Frontal cortex (tissue), 4 donors: ENCODE data around the gene OR9A2. TPM values are rescaled to one million over a fixed set of nuclear protein-coding genes. Genes with fewer than 3 reads are reported as not detected.

ENCODE experiments used
- DNase-seq, 2 donors: peaks; one replicate each; pipeline ENCODE4 v3.0.0; 2012; ENCODE audit warnings: low spot score in 2 of 2
- FAIRE-seq: peaks from 2 replicates; lab custom pipeline; 2012; peaks lifted over from hg19 to GRCh38; lab: Jason Lieb, UNC
- total RNA-seq: library from RNA; depleted of rRNA; stranded (reverse); fragments of >200 nt; gene quantifications from one replicate; pipeline ENCODE4 v1.2.3, GENCODE V29; 2014
- donor health status: control.
- donor health status: control.
- donor health status: control.

The OR9A2 gene
- total RNA-seq, 1 donor from 2014 or later = under 0.01 TPM

GRCh38 chr7:143025371-143025770 is 1.6 kb downstream of the OR9A2 start:
- DNase-seq (no peak), FAIRE-seq (no peak)

GRCh38 chr7:143023047-143023446 is 3.9 kb downstream of the OR9A2 start:
- no peak for FAIRE-seq

DNA sequence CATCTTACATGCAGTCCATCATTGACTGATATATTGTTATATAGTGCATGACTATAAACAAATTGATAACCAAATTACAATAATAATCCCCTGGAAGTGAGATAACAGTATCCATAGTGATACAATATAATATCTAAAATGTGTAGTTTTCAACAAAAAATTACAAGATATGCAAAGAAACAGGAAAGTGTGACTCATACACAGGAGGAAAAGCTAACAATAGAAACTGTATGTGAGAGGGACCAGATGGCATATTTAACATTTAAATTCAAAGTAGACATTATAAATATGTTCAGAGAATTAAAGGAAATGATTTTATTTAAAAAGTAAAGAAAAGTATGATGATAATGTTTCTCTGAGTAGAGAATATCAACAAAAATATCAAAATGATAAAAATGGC is 8.0 kb downstream of the OR9A2 start:
- FAIRE-seq (no peak), DNase-seq (no peak)

More at GRCh38 chr7:143023047-143023446, 3.9 kb downstream of the OR9A2 start:
- DNase-seq = no peak

GRCh38 chr7:143016996-143017395 is 9.9 kb downstream of the OR9A2 start:
- FAIRE-seq = no peak
- DNase-seq = no peak

DNA sequence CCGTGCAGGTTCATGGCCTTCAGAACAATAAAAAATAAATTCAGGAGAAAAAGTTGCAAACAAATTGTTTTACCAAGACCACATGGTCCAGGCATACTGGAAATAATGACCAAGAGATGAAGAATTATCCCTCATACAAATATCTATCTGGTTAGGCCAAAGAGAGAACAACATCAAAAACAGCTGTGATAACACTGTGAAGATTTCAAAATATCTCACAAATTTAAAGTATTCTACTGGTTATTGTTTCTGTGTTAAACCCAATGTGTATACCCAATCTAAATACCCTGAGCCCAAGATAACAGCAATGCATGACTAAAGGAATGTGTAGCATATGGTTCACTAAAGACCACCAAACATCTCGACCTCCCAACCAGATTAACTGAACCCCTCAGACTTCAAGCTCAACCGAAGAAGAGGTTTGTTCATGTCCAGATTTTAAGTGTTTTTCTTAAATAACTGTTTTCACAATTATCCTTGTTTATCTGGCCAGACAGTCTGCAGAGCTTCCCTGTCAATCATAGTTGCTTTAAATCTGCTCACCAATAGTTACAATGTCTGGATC is 10.9 kb downstream of the OR9A2 start:
- FAIRE-seq (no peak), DNase-seq (no peak)

GRCh38 chr7:143015084-143015483 is 11.8 kb downstream of the OR9A2 start:
- DNase-seq (no peak), FAIRE-seq (no peak)

- DNase-seq (no peak), FAIRE-seq (no peak)
Observed at GRCh38 chr7:143013893-143014292, 13.0 kb downstream of the OR9A2 start.

GRCh38 chr7:143013473-143013872 is 13.5 kb downstream of the OR9A2 start:
- no peak for FAIRE-seq
- no peak for DNase-seq

DNA sequence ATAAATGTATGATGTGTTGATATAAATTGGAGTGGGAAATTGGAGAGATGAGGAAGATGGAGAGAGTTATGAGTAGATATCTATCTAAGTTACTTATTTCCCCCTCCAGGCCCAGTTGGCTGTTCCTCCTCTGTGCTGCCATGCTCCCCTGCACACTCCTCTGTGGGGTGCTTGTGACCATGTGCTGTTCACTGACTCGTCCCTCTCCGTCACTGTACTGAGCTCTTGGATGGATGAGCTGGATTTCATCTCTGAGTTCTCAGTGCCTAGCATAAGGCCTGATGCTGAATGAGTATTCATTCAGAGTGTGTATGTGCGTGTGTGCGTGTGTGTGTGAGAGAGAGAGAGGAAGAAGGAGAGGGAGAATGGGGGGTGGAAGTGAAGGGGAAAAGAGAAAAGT is 14.5 kb downstream of the OR9A2 start:
- no peak for FAIRE-seq
- no peak for DNase-seq

GRCh38 chr7:143012001-143012400 is 14.9 kb downstream of the OR9A2 start:
- FAIRE-seq (no peak), DNase-seq (no peak)

DNA sequence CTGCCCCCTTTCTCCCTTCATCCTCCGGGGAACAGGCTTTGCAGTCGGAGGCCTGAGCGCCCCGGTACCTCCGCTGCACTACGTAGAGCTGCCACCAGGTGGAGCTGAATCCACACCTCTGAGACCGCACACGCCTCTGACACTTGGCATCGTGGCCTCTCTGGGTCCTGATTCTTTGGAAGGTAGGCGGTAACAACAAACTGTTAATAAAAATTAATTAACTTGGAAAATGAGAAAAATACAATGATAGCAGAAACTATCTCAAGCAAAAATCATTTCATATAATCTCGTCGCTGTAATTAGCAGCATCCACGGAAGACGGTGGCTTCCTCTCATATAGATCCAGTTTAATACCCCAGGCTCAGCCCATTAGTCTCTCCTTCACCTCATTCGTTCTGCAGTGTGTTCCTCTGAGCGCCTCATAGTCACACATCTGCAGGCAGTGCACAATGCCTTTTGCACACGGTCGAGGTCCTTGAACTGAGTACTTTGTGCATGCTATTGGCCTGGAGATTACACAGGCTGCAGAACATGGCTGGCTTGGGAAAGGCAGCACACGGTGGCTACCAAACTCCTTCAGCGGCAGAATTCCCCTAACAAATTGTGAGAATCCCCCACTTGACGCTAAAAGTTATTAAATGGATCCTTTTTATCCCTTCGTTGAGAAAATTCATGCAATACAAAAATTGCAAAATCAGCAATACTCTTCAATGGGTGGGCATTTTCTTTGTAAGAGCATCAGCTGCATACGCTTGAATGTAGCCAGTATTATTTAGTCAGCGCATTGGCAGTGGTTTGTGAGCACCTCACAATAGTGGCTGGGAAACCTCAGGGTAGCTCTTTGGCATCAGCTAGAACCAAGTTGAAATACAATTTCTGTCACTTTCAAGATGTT is 18.7 kb downstream of the OR9A2 start:
- FAIRE-seq = peak; percentile 30
- peak; percentile 31 to 44 for DNase-seq

DNA sequence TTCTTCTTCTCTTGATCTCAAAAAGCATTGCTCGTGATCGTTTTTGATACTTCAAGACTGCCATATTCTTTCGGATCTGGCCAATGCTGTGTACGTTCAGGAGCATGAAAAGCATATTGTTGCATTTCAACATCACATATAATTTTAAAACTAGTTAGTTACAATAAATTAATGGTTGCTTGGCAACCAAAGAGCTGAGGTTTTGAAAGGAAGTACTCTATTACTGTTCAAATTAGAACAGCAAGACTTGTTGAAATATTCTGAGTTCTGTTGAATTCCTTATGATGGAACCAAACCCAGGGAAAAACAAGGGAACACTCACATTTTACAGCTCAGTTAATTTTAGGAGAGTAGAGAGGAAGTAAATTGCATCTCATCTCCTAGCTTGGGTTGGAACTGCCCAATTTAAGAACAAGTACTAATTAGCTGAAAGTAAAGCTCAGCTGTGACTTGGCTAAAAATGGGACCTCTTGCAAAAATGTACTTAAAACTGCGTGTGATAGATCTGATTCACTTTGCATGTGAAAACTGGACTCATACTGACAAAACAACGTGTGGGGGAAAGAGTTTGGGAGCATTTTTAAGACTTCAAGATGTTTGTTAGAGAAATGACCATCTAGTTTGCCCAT is 21.2 kb downstream of the OR9A2 start:
- FAIRE-seq (no peak), DNase-seq (no peak)

- FAIRE-seq (peak; percentile 49), DNase-seq (peak in 1 of 2 donors; percentile 15)
Observed at GRCh38 chr7:143003393-143004051, 23.4 kb downstream of the OR9A2 start.

DNA sequence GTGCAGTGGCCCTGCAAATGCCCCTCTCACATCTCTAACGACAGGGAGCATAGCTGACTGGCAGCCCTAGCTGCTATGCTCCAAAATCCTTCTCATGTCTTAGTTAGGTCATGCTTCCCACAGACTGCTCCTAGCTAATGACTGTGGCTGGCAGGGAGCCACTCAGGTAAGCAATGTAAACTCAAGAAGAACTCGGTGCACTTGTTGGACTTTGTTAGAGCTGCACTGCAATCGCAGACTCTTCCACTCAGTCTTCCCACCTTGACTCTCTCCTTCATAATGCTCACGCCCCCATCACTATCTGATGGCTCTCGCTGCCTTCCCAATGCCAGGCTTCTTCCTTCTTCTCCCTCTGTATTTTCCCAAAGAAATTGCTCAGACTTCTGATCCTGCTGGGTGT is 24.0 kb downstream of the OR9A2 start:
- FAIRE-seq (no peak), DNase-seq (no peak)

DNA sequence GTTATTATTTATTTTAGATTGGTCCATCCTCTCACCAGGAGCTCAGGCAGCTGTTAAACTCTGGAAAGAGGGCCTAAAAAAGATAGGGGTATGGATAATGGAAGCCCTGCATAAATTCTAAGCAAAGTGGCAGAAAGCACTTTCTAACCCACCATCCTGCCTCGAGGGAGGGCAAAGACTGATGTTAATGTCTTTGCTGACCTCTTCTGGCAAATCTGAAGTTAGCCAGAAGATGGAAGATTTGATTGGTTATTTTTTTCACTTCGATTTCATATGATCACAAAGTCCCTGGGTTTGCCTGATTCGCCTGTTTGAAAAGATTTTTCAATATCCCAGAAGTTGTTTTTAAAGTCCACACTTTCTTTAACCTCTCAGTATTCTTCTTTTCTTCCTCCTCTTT is 24.8 kb downstream of the OR9A2 start:
- no peak for DNase-seq
- no peak for FAIRE-seq

GRCh38 chr7:143000648-143001047 is 26.3 kb downstream of the OR9A2 start:
- FAIRE-seq (no peak), DNase-seq (no peak)

DNA sequence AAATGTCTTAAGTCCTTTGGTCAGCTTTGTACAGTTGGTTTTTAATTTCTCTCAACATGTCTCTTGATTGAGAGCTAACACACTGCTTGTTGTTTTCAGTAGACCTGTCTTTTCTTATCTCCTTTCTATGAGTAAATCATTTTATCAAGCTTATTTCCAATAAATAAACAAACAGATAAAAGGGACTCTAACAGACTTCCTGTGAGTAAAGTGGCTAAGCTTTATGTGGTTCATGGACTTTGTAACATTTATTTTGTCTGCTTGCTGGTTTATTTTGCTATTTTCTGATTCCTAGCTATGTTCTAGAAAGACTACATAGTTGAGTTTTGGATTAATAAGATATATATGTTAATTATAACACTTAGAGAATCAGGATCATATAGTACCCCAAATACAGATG is 27.1 kb downstream of the OR9A2 start:
- FAIRE-seq (no peak), DNase-seq (no peak)

DNA sequence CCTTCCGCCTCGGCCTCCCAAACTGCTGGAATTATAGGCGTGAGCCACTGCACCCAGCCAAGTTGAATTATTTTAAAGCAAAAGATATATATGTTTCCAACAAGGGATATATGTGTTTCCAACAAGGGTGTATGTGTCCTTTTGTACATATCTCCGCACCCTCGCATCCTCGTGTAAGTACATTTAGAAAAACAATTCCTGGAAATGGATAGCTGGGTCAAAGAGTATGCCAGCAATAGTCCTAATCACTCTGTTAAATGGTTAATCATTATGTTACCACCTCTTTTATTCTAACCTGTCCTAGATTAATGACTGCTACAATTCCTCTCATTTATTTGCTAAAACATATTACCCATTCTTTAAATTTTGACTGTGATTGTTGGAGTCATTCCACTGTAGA is 28.0 kb downstream of the OR9A2 start:
- no peak for DNase-seq
- no peak for FAIRE-seq

GRCh38 chr7:142997456-142997989 is 29.4 kb downstream of the OR9A2 start:
- FAIRE-seq = no peak
- no peak for DNase-seq

DNA sequence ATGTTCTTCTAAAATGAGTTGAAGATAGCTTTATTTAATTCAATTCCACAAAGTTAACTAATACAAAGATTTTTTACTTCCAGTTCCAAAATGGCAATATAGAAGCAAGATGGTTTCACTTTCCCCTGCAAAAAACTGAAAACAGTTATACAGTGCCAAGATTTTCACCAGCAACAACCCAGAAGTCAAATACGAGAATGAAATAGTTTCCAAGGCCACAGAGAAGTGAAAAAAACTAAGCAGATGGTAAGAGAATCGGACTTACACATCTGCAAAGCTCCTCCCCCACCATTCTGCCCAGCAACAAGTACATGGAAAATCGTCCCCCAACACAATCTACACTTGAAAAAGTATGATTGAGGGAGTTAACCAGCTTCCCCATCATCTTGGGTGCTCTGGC is 34.5 kb downstream of the OR9A2 start:
- DNase-seq = no peak
- no peak for FAIRE-seq
